H1 (cell line): ENCODE measurements around the gene NUB1.

Source experiments
- EP300 ChIP-seq, 2 experiments: IDR thresholded peaks; 1 replicate in 1 of 2; 2 replicates in 1 of 2; pipeline ENCODE4 v1.6.1; 2011 to 2012; ENCODE audit warnings: low read depth in 2 of 2, low read length in 2 of 2, mild to moderate bottlenecking in 2 of 2, borderline replicate concordance in 1 of 2, inconsistent platforms in 1 of 2, moderate library complexity in 1 of 2
- EZH2 ChIP-seq: fragments of 200-600 bp; sonication (generic); IDR thresholded peaks from 2 replicates; pipeline ENCODE4 v1.7.1; 2012; ENCODE audit warnings: low read depth, mild to moderate bottlenecking, moderate library complexity, low read length, inconsistent platforms; ENCODE audit not compliant: severe bottlenecking
- PHF8 ChIP-seq: fragments of 200-600 bp; sonication (generic); conservative IDR thresholded peaks from 2 replicates; pipeline ENCODE4 v1.7.1; 2012; ENCODE audit warnings: low read depth, mild to moderate bottlenecking, inconsistent platforms, low read length, moderate library complexity
- POLR2AphosphoS5 ChIP-seq: IDR thresholded peaks from 2 replicates; pipeline ENCODE4 v1.6.1; 2011; ENCODE audit warnings: low read depth, low read length
- SAP30 ChIP-seq: fragments of 300-600 bp; sonication (generic); IDR thresholded peaks from 2 replicates; pipeline ENCODE4 v1.7.1; 2012; ENCODE audit warnings: low read length, moderate library complexity, mild to moderate bottlenecking, inconsistent platforms; ENCODE audit not compliant: insufficient read depth, insufficient replicate concordance
- TAF1 ChIP-seq: IDR thresholded peaks from 2 replicates; pipeline ENCODE4 v1.6.1; 2011; ENCODE audit warnings: mild to moderate bottlenecking, low read depth, low read length
- TF ChIP-seq, protein P1 (sequence below), 3 experiments: IDR thresholded peaks; 1 replicate in 2 of 3; 2 replicates in 1 of 3; pipeline versions ENCODE4 v1.5.1 to v1.6.1; 2011; ENCODE audit warnings: low read length in 3 of 3, mild to moderate bottlenecking in 3 of 3, inconsistent platforms in 2 of 3, low read depth in 1 of 3, moderate library complexity in 1 of 3; ENCODE audit not compliant: insufficient read depth in 1 of 3; ENCODE audit errors: control extremely low read depth in 1 of 3

DNA sequence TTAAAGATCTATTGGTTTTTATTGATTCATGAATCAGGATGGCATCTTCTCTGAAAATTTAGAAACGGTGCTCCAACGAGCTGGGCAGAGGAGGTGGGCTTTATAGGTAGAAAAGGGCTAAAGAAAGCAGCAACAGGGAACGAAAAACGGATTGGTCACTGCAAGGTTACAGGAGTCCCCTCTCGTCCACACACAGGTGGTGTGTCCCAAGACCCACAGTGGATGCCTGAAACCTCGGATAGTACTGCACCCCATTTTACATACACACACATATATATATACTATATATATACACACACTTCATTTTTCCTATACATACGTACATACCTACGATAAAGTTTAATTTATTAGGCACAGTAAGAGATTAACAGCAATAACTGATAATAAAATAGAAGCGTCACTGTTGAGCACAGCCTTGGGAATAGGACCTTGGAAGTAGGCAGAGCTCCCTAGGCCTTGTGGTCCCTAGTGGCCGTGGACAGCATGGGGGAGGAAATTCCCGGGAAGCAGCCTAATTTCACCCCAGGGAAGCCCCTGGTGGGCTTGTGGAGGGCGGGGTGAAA lies 737 bp upstream of the NUB1 start:
- TF ChIP-seq EZH2 (no peak), PHF8 (no peak), SAP30 (no peak), TAF1 (no peak), EP300 (IDR thresholded peaks at IDR 0.05; ENCODE audit: borderline replicate concordance in 1 of 2, low read depth in 2 of 2, low read length in 2 of 2) (no peak), POLR2AphosphoS5 (no peak)
- TF ChIP-seq, protein P1, sequence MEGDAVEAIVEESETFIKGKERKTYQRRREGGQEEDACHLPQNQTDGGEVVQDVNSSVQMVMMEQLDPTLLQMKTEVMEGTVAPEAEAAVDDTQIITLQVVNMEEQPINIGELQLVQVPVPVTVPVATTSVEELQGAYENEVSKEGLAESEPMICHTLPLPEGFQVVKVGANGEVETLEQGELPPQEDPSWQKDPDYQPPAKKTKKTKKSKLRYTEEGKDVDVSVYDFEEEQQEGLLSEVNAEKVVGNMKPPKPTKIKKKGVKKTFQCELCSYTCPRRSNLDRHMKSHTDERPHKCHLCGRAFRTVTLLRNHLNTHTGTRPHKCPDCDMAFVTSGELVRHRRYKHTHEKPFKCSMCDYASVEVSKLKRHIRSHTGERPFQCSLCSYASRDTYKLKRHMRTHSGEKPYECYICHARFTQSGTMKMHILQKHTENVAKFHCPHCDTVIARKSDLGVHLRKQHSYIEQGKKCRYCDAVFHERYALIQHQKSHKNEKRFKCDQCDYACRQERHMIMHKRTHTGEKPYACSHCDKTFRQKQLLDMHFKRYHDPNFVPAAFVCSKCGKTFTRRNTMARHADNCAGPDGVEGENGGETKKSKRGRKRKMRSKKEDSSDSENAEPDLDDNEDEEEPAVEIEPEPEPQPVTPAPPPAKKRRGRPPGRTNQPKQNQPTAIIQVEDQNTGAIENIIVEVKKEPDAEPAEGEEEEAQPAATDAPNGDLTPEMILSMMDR (IDR thresholded peaks at IDR 0.05; ENCODE audit: control extremely low read depth in 1 of 3, insufficient read depth in 1 of 3, low read depth in 1 of 3, low read length in 3 of 3) = no peak
